Body of pancreas (tissue), 4 donors: ENCODE results near the gene TAPT1. TPM values are rescaled to one million over a fixed set of nuclear protein-coding genes. Genes with fewer than 3 reads are reported as not detected.

Source experiments
- ATAC-seq: fragments of 150-250 bp; one replicate; pipeline ENCODE4 v1.9.1; 2016
- DNase-seq, 4 donors: peaks; one replicate each; pipeline ENCODE4 v3.0.0-alpha.2; 2019
- H3K27ac ChIP-seq, 4 donors: fragments of 200-600 bp; sonication (generic); 1 replicate in 3 of 4; 2 replicates in 1 of 4; pipeline versions ENCODE4 v1.5.1 to v1.6.1; 2016 to 2019; ENCODE audit warnings: mild to moderate bottlenecking in 1 of 4, mixed read lengths in 1 of 4, moderate library complexity in 1 of 4
- H3K27me3 ChIP-seq, 2 donors: fragments of 200-600 bp; sonication (generic); one replicate each; pipeline ENCODE4 v1.6.0; 2016; ENCODE audit warnings: mild to moderate bottlenecking in 1 of 2
- H3K36me3 ChIP-seq, 2 donors: fragments of 200-600 bp; sonication (generic); replicated peaks in 1 of 2; 2 replicates each; pipeline ENCODE4 v1.5.1; 2016; ENCODE audit warnings: low read depth in 2 of 2; ENCODE audit not compliant: insufficient read depth in 1 of 2
- H3K4me1 ChIP-seq: fragments of 200-600 bp; sonication (generic); one replicate; pipeline ENCODE4 v1.6.0; 2016
- H3K4me3 ChIP-seq, 2 donors: fragments of 200-600 bp; sonication (generic); 1 replicate in 1 of 2; 2 replicates in 1 of 2; pipeline ENCODE4 v1.5.1; 2016 to 2019
- H3K9me3 ChIP-seq, 3 donors: fragments of 200-600 bp; sonication (generic); 1 replicate in 2 of 3; 2 replicates in 1 of 3; pipeline ENCODE4 v1.5.1; 2016
- POLR2A ChIP-seq, 3 donors: fragments of 450-650 bp; IDR thresholded peaks; one replicate each; pipeline ENCODE4 v1.6.1; 2016; ENCODE audit warnings: antibody characterized with exemption in 3 of 3, mild to moderate bottlenecking in 2 of 3
- WGBS, 2 donors: methylation state at CpG; one replicate each; pipeline ENCODE4 v1.1.5; 2017; 5-methylcytosine and 5-hydroxymethylcytosine counted together
- intact Hi-C: fragments of 100-400 bp; cut with DNase I; formaldehyde crosslinking; loops from one replicate; pipeline ENCODE4 v1.15.1; 2023
- total RNA-seq, 2 donors: library from RNA; depleted of rRNA; stranded (reverse); fragments of >200 nt; gene quantifications; one replicate each; pipeline ENCODE4 v1.1.0, GENCODE V29; 2016
- TF ChIP-seq, protein P1 (sequence below), 7 experiments: fragments of 450-650 bp in 4 of 7; fragments of 200-600 bp in 3 of 7; sonication (generic) in 3 of 7; IDR thresholded peaks; one replicate each; pipeline ENCODE4 v1.5.1; 2016 to 2019; ENCODE audit warnings: antibody characterized with exemption in 7 of 7

TAPT1 gene
- total RNA-seq, 2 donors from 2014 or later: 26.4 to 30.9 TPM

DNA sequence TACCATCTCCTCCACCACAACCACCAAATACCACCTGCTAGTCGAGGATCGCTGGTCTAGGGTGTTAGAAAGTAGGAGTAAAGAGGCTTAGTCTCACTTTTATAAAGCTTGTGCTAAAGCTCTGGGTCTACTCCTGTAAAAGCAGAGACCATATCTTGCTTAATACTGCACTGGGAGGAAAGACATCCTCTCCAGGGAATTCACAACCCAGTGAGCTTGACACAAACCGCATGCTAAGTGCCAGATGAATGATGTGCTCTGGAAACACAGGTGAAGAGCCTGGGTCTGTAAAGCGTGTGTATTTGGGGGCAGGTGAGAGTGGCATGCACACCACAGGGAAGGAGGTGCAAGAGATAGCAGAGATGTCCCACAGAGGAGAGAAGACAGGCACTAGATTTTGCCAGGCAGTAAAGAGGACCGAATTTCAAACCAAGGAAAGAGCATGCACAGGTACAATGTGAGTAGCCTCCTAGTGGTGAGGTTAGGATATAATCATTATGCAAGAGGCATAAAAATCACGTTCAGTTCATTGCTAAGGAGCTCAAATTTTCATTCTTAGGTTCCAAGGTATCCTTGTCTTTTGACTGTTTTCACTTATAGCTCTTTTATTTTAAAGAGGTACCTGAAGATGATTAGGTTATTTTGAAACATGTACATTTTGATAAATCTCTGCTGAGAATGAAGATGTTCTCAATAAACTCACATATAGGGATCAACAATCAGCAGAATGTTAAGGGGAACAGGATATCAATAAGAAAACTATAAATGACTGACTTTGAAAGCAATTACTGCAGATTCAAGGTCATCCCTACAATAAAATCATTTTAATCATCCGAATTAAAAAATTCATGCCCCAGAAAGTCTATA is 20.7 kb downstream of the TAPT1 start:
- intact Hi-C loops: no loop called here
- WGBS, 2 donors: 55 to 62% methylated on average over 7 of the region's 7 CpGs
- no peaks in the 10 kb centered on the region for H3K36me3 ChIP-seq
- H3K27me3 ChIP-seq: no peaks in the 10 kb centered on the region
- peak; percentile 70 for ATAC-seq
- no peak overlapping the region for H3K27ac ChIP-seq
- H3K9me3 ChIP-seq: no peaks in the 10 kb centered on the region
- DNase-seq: no peak
- no peaks in the 10 kb centered on the region for H3K4me1 ChIP-seq
- H3K4me3 ChIP-seq: no peak overlapping the region
- TF ChIP-seq, protein P1, sequence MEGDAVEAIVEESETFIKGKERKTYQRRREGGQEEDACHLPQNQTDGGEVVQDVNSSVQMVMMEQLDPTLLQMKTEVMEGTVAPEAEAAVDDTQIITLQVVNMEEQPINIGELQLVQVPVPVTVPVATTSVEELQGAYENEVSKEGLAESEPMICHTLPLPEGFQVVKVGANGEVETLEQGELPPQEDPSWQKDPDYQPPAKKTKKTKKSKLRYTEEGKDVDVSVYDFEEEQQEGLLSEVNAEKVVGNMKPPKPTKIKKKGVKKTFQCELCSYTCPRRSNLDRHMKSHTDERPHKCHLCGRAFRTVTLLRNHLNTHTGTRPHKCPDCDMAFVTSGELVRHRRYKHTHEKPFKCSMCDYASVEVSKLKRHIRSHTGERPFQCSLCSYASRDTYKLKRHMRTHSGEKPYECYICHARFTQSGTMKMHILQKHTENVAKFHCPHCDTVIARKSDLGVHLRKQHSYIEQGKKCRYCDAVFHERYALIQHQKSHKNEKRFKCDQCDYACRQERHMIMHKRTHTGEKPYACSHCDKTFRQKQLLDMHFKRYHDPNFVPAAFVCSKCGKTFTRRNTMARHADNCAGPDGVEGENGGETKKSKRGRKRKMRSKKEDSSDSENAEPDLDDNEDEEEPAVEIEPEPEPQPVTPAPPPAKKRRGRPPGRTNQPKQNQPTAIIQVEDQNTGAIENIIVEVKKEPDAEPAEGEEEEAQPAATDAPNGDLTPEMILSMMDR (IDR thresholded peaks at IDR 0.05): peak; percentile 27 to 68 (median 62)
- TF ChIP-seq POLR2A (IDR thresholded peaks at IDR 0.05): no peak

- intact Hi-C loops: no loop called here
- no peaks in the 10 kb centered on the region for H3K4me1 ChIP-seq
- TF ChIP-seq POLR2A (IDR thresholded peaks at IDR 0.05): no peak
- TF ChIP-seq, protein P1 (IDR thresholded peaks at IDR 0.05): no peak
- no peaks in the 10 kb centered on the region for H3K27me3 ChIP-seq
- no peaks in the 10 kb centered on the region for H3K9me3 ChIP-seq
- no peak for ATAC-seq
- 71 to 82% methylated on average over 3 of the region's 3 CpGs for WGBS, 2 donors
- peak in 1 of 4 donors; percentile 23 for DNase-seq
- H3K27ac ChIP-seq: no peak overlapping the region
- no peaks in the 10 kb centered on the region for H3K36me3 ChIP-seq
- no peak overlapping the region for H3K4me3 ChIP-seq
Observed at GRCh38 chr4:16204505-16204904, 21.8 kb downstream of the TAPT1 start.

- 93 to 94% methylated on average over 2 of the region's 2 CpGs for WGBS, 2 donors
- intact Hi-C loops: no loop called here
- no peaks in the 10 kb centered on the region for H3K36me3 ChIP-seq
Observed at GRCh38 chr4:16203083-16203482, 23.2 kb downstream of the TAPT1 start.

GRCh38 chr4:16202598-16202997 is 23.7 kb downstream of the TAPT1 start:
- intact Hi-C loops: no loop called here
- DNase-seq (no peak), ATAC-seq (no peak)
- no peak overlapping the region for H3K4me3 ChIP-seq
- WGBS, 2 donors: 52 to 75% methylated on average over 2 of the region's 2 CpGs
- no peaks in the 10 kb centered on the region for H3K9me3 ChIP-seq
- H3K36me3 ChIP-seq: no peaks in the 10 kb centered on the region
- H3K27ac ChIP-seq: no peak overlapping the region
- no peak for TF ChIP-seq POLR2A (IDR thresholded peaks at IDR 0.05)
- TF ChIP-seq, protein P1 (IDR thresholded peaks at IDR 0.05): no peak
- no peaks in the 10 kb centered on the region for H3K27me3 ChIP-seq
- peaks cover 7% of the 10 kb centered on the region for H3K4me1 ChIP-seq

More at GRCh38 chr4:16203083-16203482, 23.2 kb downstream of the TAPT1 start:
- no peak for TF ChIP-seq POLR2A (IDR thresholded peaks at IDR 0.05)
- TF ChIP-seq, protein P1 (IDR thresholded peaks at IDR 0.05): no peak
- DNase-seq: no peak
- H3K27ac ChIP-seq: no peak overlapping the region
- H3K27me3 ChIP-seq: no peaks in the 10 kb centered on the region
- no peak for ATAC-seq
- no peaks in the 10 kb centered on the region for H3K9me3 ChIP-seq
- H3K4me1 ChIP-seq: peaks cover 5% of the 10 kb centered on the region
- H3K4me3 ChIP-seq: no peak overlapping the region
